Astrocyte of the cerebellum (primary cell): ENCODE results near the gene DZIP3.
"Not testable (repeated sequence)": the region's sequence is repeated elsewhere in the genome, so short reads cannot be mapped to it uniquely, and the experiment has no call there.

Source experiments
- DNase-seq: peaks from one replicate; pipeline ENCODE4 v3.0.0-alpha.2; 2011; ENCODE audit warnings: low read depth
- H3K4me3 ChIP-seq: 2 replicates; pipeline ENCODE4 v1.5.1; 2011; ENCODE audit warnings: mild to moderate bottlenecking, low read depth, low read length, moderate library complexity
- in situ Hi-C: cut with HindIII; loops from 2 replicates; pipeline ENCODE4 v1.10.0; 2017; ENCODE audit warnings: low sequenced_read_pairs
- TF ChIP-seq, protein P1 (sequence below): IDR thresholded peaks from 2 replicates; pipeline ENCODE4 v1.5.1; 2012; ENCODE audit warnings: low read length, low read depth, moderate library complexity, mild to moderate bottlenecking; ENCODE audit errors: missing control alignments

The DZIP3 gene

DNA sequence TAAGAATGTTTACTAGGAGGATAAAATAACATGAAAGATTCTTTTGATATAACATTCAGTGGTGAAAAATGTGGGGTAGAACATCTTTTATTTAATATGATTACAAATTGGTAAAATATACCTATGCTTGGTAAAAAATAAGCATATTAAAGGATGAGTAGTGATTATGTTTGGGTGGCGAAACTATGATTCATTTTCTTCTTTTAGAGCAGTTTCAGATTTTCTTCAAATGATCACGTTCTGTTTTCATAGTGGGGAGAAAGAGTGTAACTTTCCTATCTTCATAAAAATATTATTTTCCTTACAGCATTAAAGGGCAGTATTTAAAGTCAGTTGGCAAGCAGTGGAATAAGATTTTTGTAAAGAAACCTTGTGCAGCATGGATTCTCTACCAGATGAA, 15.5 kb downstream of the DZIP3 start:
- H3K4me3 ChIP-seq: no peak overlapping the region
- TF ChIP-seq, protein P1, sequence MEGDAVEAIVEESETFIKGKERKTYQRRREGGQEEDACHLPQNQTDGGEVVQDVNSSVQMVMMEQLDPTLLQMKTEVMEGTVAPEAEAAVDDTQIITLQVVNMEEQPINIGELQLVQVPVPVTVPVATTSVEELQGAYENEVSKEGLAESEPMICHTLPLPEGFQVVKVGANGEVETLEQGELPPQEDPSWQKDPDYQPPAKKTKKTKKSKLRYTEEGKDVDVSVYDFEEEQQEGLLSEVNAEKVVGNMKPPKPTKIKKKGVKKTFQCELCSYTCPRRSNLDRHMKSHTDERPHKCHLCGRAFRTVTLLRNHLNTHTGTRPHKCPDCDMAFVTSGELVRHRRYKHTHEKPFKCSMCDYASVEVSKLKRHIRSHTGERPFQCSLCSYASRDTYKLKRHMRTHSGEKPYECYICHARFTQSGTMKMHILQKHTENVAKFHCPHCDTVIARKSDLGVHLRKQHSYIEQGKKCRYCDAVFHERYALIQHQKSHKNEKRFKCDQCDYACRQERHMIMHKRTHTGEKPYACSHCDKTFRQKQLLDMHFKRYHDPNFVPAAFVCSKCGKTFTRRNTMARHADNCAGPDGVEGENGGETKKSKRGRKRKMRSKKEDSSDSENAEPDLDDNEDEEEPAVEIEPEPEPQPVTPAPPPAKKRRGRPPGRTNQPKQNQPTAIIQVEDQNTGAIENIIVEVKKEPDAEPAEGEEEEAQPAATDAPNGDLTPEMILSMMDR: no peak
- in situ Hi-C loops: no loop called here
- no peak for DNase-seq

DNA sequence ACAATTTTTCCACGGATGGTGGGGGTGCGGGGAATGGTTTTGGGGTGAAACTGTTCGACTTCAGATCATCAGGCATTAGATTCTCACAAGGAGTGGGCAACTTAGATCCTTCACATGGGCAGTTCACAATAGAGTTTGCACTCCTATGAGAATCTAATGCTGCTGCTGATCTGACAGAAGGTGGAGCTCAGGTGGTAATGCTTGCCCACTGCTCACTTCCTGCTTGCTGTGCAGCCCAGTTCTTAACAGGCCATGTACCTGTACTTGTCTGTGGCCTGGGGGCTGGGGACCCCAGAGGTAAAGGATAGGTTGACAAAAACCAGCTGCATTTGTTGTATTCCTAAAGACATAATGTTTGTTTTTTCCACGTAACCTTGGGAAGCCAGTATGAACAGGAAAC, 16.0 kb downstream of the DZIP3 start:
- in situ Hi-C loops: no loop called here
- H3K4me3 ChIP-seq: no peak overlapping the region
- TF ChIP-seq, protein P1: no peak
- DNase-seq: no peak

DNA sequence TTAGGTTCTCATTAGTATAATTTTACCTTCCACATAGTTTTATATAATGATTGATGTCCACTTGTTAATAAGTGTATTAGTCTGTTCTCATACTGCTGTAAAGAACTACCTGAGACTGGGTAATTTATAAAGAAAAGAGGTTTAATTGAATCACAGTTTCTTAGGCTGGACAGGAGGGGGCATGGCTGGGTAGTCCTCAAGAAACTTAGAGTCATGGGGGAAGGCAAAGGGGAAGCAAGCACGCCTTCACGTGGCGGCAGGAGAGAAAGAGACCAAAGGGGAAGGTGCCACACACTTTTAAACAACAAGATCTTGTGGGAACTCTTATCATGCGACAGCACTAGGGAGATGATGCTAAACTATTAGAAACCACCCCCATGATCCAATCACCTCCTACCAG, 19.2 kb downstream of the DZIP3 start:
- no peak for DNase-seq
- in situ Hi-C loops: no loop called here
- no peak overlapping the region for H3K4me3 ChIP-seq
- TF ChIP-seq, protein P1: no peak

DNA sequence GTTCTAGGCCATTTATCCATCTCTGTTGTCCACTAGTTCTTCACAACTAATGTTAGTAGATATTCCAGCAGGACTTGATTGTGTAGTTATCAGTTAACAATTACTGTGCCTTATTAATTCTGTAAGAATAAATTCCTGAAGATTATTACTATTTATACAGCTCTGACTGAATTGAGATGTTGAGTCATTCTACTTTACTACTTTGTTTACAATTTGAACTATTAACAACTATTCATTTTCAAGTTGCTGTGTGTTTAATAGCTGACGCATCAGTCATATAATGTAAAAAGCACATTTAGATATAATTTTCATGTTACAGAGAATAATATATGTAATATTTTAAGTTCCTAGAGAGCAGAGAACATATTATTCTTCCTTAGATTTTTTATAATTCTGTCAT, 21.1 kb downstream of the DZIP3 start:
- TF ChIP-seq, protein P1: no peak
- in situ Hi-C loops: no loop called here
- no peak for DNase-seq
- no peak overlapping the region for H3K4me3 ChIP-seq

DNA sequence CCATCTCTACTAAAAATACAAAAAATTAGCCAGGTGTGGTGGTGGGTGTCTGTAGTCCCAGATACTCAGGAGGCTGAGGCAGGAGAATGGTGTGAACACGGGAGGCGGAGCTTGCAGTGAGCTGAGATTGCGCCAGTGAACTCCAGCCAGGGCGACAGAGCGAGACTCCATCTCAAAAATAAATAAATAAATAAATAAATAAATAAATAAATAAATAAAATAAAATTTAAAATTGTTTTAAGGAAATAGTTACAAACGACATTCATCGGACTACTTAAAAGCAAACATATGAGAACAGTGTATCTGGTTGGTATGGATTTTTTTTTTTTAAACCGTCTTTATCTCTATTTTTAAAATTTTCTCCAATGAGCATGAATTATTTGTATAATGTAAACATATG, 26.6 kb downstream of the DZIP3 start:
- DNase-seq, in situ Hi-C loops: not testable (repeated sequence)

DNA sequence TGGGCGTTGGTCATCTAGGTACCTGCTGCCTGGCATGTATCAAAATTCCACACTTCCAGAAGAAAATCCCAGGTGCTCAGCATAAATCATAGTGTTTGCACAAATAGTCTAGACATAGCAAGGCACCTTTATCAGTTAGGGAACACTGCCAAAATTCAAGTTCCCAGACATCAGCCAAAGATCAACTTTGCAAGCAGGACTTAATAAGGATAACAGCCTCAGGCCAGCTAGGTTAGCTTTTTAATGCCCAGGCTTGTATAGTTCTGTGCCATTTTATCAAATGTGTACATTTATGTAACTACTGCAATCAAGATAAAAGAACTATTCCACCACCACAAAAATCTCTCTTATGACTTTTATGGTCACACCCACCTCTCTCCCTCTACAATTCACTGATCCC, 30.7 kb downstream of the DZIP3 start:
- DNase-seq: no peak
- in situ Hi-C loops: no loop called here
- H3K4me3 ChIP-seq: no peak overlapping the region
- TF ChIP-seq, protein P1: no peak

More for the DNA sequence above, 26.6 kb downstream of the DZIP3 start:
- H3K4me3 ChIP-seq: not testable (repeated sequence)

DNA sequence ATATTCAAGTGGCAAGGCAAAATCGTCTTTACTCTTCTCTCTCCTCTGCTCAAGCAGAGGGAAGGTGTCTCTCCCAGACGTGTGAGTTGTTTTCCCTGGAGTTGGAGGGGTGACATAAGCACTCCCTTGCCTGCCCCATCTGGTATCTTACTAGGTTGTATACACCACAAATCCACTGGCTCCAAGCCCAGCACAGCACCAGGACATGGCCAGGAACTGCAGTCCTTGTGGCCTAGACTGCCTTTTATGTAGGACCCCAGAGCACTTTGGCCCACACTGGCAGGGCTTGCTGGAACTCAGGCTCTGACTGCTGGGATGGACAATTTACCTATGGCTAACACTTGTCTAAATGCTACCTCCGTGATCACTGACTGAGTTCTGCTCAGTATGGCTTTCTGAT, 34.0 kb downstream of the DZIP3 start:
- TF ChIP-seq, protein P1: no peak
- DNase-seq: peak; percentile 8
- no peak overlapping the region for H3K4me3 ChIP-seq
- in situ Hi-C loops: no loop called here
